B cell (primary cell): ENCODE results near the gene HDAC11.

Source experiments
- EZH2 ChIP-seq: IDR thresholded peaks from 2 replicates; pipeline ENCODE4 v1.6.1; 2012; ENCODE audit warnings: borderline replicate concordance, low read depth, mild to moderate bottlenecking, moderate library complexity, low read length; ENCODE audit not compliant: insufficient read depth, poor library complexity, severe bottlenecking
- TF ChIP-seq, protein P1 (sequence below): fragments of 200-600 bp; IDR thresholded peaks from one replicate; pipeline ENCODE4 v1.8.0; 2022; ENCODE audit warnings: antibody characterized with exemption, mild to moderate bottlenecking

DNA sequence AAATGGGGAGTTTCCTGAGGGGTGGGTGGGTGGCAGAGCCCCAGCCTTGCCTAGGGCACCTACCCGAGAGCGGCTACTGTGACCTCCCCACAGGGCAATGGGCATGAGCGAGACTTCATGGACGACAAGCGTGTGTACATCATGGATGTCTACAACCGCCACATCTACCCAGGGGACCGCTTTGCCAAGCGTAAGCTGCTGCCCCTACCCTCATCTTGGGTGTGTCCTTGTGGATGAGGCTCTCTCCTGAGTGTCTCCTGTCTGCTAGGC is 22.6 kb downstream of the HDAC11 start:
- TF ChIP-seq, protein P1, sequence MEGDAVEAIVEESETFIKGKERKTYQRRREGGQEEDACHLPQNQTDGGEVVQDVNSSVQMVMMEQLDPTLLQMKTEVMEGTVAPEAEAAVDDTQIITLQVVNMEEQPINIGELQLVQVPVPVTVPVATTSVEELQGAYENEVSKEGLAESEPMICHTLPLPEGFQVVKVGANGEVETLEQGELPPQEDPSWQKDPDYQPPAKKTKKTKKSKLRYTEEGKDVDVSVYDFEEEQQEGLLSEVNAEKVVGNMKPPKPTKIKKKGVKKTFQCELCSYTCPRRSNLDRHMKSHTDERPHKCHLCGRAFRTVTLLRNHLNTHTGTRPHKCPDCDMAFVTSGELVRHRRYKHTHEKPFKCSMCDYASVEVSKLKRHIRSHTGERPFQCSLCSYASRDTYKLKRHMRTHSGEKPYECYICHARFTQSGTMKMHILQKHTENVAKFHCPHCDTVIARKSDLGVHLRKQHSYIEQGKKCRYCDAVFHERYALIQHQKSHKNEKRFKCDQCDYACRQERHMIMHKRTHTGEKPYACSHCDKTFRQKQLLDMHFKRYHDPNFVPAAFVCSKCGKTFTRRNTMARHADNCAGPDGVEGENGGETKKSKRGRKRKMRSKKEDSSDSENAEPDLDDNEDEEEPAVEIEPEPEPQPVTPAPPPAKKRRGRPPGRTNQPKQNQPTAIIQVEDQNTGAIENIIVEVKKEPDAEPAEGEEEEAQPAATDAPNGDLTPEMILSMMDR: no peak
- TF ChIP-seq EZH2: no peak
